ENCODE results near the gene AGXT.

Gene AGXT

DNA sequence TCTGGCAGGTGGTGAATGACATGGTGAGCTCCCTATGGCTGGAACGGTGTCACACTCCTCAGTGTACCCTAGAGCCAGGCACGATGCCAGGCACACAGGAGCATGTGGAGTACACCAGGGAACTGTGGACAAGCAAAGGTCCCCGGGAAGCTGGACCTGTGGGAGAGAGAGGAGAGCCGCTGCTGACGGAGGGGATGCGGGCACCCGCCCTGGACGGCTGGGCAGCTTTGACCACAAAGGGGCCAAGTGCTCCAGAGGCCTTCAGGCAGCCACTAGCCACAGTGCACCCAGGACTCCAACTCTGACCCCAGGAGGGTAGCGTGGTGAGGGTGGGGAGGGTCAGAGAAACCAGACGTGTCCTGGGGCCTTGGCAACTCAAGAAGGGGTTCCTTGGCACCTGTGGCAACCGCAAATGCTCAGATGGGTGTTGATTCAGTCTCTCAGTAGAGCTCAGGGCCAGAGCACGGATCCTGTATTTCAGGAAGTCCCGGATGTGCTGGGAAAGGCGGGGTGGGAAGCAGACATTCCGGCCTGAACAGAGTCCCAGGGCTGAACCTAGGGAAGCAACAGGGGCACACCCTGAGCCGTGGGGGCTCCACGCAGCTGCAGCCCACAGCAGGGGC is 29.6 kb downstream of the AGXT start:
- no peak for ATAC-seq

DNA sequence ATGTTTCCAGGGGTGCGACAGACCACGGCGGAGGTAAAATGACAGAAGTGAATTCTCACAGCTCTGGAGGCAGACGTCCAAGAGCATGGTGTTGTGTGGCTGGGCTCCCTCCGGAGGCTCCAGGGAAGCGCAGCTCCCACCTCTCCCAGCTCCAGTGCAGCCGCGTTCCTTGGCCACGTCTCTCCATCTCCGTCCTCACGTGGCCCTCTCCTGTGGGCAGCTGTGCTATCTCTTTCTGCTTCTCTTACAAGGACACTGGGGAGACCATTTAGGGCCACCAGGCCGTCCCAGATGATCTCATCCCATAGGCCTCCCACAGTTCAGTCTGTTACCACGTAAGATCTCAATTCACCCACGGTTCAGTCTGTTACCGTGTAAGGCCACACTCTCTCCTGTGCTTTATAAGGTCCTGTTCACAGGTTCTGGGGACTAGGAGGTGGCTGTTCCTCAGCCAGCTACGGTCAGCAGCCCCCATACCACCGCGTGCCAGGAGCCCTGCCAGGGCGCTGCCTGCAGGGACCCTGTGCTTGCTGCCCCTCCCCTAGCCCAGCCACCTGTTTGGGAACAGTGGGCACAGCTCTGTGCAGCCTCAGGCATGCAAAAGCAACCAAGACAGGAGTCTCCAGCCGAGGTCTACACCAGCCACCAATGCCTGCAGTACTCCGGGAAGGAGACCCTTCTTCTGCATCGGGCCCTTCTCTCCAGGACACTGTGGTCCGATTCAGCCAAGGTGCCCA is 30.3 kb downstream of the AGXT start:
- TF ChIP-seq, protein P1, sequence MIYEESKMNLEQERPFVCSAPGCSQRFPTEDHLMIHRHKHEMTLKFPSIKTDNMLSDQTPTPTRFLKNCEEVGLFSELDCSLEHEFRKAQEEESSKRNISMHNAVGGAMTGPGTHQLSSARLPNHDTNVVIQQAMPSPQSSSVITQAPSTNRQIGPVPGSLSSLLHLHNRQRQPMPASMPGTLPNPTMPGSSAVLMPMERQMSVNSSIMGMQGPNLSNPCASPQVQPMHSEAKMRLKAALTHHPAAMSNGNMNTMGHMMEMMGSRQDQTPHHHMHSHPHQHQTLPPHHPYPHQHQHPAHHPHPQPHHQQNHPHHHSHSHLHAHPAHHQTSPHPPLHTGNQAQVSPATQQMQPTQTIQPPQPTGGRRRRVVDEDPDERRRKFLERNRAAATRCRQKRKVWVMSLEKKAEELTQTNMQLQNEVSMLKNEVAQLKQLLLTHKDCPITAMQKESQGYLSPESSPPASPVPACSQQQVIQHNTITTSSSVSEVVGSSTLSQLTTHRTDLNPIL (CRISPR knock-in tag; IDR thresholded peaks at IDR 0.05; ENCODE audit: low read depth), result no peak
- TF ChIP-seq, protein P2, sequence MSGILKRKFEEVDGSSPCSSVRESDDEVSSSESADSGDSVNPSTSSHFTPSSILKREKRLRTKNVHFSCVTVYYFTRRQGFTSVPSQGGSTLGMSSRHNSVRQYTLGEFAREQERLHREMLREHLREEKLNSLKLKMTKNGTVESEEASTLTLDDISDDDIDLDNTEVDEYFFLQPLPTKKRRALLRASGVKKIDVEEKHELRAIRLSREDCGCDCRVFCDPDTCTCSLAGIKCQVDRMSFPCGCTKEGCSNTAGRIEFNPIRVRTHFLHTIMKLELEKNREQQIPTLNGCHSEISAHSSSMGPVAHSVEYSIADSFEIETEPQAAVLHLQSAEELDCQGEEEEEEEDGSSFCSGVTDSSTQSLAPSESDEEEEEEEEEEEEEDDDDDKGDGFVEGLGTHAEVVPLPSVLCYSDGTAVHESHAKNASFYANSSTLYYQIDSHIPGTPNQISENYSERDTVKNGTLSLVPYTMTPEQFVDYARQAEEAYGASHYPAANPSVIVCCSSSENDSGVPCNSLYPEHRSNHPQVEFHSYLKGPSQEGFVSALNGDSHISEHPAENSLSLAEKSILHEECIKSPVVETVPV (CRISPR knock-in tag; IDR thresholded peaks at IDR 0.05), result no peak
- TF ChIP-seq ESRRG (CRISPR knock-in tag; IDR thresholded peaks at IDR 0.05) (no peak), TOX (CRISPR knock-in tag; IDR thresholded peaks at IDR 0.05; ENCODE audit: borderline replicate concordance) (no peak), BACH2 (CRISPR knock-in tag; IDR thresholded peaks at IDR 0.05; ENCODE audit: borderline replicate concordance) (no peak), OSR1 (CRISPR knock-in tag; IDR thresholded peaks at IDR 0.05) (no peak), GLIS3 (CRISPR knock-in tag; IDR thresholded peaks at IDR 0.05) (no peak), ZNF8 (CRISPR knock-in tag; IDR thresholded peaks at IDR 0.05) (no peak), ISL1 (CRISPR knock-in tag; IDR thresholded peaks at IDR 0.05) (no peak), ZNF70 (CRISPR knock-in tag; IDR thresholded peaks at IDR 0.05) (no peak), ZNF565 (CRISPR knock-in tag; conservative IDR thresholded peaks at IDR 0.05; ENCODE audit: low read depth) (no peak), ARNTL (CRISPR knock-in tag; IDR thresholded peaks at IDR 0.05; ENCODE audit: borderline replicate concordance, low read depth) (no peak), ZFP3 (CRISPR knock-in tag; IDR thresholded peaks at IDR 0.05) (no peak), PPARA (CRISPR knock-in tag; IDR thresholded peaks at IDR 0.05; ENCODE audit: borderline replicate concordance) (no peak)
- TF ChIP-seq, protein P3, sequence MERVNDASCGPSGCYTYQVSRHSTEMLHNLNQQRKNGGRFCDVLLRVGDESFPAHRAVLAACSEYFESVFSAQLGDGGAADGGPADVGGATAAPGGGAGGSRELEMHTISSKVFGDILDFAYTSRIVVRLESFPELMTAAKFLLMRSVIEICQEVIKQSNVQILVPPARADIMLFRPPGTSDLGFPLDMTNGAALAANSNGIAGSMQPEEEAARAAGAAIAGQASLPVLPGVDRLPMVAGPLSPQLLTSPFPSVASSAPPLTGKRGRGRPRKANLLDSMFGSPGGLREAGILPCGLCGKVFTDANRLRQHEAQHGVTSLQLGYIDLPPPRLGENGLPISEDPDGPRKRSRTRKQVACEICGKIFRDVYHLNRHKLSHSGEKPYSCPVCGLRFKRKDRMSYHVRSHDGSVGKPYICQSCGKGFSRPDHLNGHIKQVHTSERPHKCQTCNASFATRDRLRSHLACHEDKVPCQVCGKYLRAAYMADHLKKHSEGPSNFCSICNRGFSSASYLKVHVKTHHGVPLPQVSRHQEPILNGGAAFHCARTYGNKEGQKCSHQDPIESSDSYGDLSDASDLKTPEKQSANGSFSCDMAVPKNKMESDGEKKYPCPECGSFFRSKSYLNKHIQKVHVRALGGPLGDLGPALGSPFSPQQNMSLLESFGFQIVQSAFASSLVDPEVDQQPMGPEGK (CRISPR knock-in tag; IDR thresholded peaks at IDR 0.05; ENCODE audit: borderline replicate concordance), result no peak
- TF ChIP-seq, protein P4, sequence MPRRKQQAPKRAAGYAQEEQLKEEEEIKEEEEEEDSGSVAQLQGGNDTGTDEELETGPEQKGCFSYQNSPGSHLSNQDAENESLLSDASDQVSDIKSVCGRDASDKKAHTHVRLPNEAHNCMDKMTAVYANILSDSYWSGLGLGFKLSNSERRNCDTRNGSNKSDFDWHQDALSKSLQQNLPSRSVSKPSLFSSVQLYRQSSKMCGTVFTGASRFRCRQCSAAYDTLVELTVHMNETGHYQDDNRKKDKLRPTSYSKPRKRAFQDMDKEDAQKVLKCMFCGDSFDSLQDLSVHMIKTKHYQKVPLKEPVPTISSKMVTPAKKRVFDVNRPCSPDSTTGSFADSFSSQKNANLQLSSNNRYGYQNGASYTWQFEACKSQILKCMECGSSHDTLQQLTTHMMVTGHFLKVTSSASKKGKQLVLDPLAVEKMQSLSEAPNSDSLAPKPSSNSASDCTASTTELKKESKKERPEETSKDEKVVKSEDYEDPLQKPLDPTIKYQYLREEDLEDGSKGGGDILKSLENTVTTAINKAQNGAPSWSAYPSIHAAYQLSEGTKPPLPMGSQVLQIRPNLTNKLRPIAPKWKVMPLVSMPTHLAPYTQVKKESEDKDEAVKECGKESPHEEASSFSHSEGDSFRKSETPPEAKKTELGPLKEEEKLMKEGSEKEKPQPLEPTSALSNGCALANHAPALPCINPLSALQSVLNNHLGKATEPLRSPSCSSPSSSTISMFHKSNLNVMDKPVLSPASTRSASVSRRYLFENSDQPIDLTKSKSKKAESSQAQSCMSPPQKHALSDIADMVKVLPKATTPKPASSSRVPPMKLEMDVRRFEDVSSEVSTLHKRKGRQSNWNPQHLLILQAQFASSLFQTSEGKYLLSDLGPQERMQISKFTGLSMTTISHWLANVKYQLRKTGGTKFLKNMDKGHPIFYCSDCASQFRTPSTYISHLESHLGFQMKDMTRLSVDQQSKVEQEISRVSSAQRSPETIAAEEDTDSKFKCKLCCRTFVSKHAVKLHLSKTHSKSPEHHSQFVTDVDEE (CRISPR knock-in tag; IDR thresholded peaks at IDR 0.05), result no peak
- no peak for ATAC-seq

More for the DNA sequence above, 29.6 kb downstream of the AGXT start:
- TF ChIP-seq ZFP30 (CRISPR knock-in tag; IDR thresholded peaks at IDR 0.05) (no peak), PPARA (CRISPR knock-in tag; IDR thresholded peaks at IDR 0.05; ENCODE audit: borderline replicate concordance) (no peak), TCF4 (CRISPR knock-in tag; IDR thresholded peaks at IDR 0.05; ENCODE audit: borderline replicate concordance) (no peak), SNAI2 (CRISPR knock-in tag; IDR thresholded peaks at IDR 0.05) (no peak), ZNF565 (CRISPR knock-in tag; conservative IDR thresholded peaks at IDR 0.05; ENCODE audit: low read depth) (no peak), CSDC2 (CRISPR knock-in tag; IDR thresholded peaks at IDR 0.05) (no peak), ZFP3 (CRISPR knock-in tag; IDR thresholded peaks at IDR 0.05) (no peak), ARNTL (CRISPR knock-in tag; IDR thresholded peaks at IDR 0.05; ENCODE audit: borderline replicate concordance, low read depth) (no peak), BACH2 (CRISPR knock-in tag; IDR thresholded peaks at IDR 0.05; ENCODE audit: borderline replicate concordance) (no peak), ZNF8 (CRISPR knock-in tag; IDR thresholded peaks at IDR 0.05) (no peak), TOX (CRISPR knock-in tag; IDR thresholded peaks at IDR 0.05; ENCODE audit: borderline replicate concordance) (no peak), ISL1 (CRISPR knock-in tag; IDR thresholded peaks at IDR 0.05) (no peak)
- TF ChIP-seq, protein P3 (CRISPR knock-in tag; IDR thresholded peaks at IDR 0.05; ENCODE audit: borderline replicate concordance), result no peak
